ENCODE measurements around the gene GPR17.

The GPR17 gene, protein sequence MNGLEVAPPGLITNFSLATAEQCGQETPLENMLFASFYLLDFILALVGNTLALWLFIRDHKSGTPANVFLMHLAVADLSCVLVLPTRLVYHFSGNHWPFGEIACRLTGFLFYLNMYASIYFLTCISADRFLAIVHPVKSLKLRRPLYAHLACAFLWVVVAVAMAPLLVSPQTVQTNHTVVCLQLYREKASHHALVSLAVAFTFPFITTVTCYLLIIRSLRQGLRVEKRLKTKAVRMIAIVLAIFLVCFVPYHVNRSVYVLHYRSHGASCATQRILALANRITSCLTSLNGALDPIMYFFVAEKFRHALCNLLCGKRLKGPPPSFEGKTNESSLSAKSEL

DNA sequence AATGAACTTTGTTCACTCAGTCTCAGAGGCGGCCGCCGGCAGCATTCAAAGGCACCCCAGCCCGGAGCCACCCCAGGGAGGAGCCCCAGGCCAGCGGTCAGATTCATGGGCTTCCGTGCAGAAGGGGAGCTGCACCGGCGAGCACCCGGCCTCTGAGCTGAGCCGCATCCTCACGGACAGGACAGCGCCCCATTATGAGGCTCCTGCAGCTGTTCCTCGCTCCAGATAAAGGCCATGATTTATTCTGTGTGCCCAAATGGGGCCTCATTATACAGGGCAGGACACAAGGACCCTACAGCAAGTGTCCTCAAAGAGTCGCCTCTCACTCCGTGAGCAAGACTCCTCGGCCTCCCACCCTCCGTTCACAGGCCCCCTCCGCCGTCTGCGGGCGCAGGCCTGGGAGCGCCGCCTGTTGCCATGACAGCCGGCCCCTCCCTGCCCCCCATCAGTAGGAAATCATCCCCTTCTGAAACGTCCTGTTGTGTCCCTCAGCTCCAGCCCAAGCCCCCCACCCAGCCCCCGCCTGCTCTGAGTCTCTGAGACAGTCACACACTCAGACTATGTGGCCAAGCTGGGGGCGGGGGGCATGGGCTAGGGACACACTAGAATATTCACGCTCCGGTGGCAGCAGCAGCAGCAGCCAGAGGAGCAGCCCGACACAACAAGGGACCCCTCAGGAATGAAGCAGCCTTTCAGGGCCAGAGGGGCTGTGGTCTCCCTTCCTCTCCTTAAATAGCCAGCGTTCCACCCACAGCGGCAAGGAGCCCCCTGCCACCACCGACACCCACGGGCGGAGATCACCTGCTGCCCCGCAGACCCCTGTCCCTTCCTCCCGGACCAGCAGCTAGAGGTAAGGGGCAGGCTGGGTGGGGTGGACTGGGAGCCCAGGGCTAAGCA, at the start of gene GPR17:
GPR17 (plus strand) TSS at position 759 of the 897 bp plus-strand sequence. CDS start 4,583 bp downstream, outside the sequence.
- no peak for DNase-seq (ENCODE audit: insufficient read length, low spot score)
- no peak for FAIRE-seq

DNA sequence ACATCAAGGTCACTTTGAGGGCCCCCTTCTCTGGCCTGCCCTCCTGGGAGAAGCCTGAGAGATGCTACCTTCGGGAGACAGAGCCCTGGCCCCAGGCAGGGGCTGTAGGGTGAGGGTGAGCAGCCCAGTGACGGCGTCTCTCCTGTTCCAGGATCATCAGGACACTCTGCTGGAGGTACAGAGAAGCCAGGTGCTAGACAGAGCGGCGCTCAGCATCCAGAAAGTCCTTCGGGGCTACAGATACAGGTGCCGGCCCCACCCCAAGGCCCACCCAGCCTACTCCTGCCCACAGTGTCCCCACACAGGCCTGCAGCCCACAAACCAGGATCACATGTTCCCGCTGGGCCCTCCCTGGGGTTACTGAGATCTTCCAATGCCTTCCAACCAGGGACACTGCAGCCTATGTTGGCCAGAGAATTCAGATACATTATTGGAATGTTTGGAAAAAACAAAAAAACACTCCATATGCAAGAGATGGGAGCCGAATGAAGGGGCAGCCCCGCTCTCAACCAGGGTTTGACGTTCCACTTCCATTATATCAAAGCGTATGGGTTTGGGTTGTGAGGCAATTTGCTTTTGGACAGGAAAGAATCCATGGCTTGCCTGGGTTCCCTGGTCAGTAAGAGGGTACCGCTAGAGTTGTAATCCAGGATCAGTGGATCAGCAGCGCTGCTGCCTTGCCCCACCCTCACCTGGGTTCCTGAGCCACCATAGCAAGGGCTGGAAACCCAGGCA, 49.5 kb upstream of the GPR17 start:
- DNase-seq (ENCODE audit: insufficient read length, low spot score), result no peak
- FAIRE-seq, result no peak
- no peak for TF ChIP-seq POLR2A (IDR thresholded peaks at IDR 0.05; ENCODE audit: low read depth, low read length)

More for the DNA sequence above, at the start of gene GPR17:
- no peak for TF ChIP-seq POLR2A (IDR thresholded peaks at IDR 0.05; ENCODE audit: low read depth, low read length)

DNA sequence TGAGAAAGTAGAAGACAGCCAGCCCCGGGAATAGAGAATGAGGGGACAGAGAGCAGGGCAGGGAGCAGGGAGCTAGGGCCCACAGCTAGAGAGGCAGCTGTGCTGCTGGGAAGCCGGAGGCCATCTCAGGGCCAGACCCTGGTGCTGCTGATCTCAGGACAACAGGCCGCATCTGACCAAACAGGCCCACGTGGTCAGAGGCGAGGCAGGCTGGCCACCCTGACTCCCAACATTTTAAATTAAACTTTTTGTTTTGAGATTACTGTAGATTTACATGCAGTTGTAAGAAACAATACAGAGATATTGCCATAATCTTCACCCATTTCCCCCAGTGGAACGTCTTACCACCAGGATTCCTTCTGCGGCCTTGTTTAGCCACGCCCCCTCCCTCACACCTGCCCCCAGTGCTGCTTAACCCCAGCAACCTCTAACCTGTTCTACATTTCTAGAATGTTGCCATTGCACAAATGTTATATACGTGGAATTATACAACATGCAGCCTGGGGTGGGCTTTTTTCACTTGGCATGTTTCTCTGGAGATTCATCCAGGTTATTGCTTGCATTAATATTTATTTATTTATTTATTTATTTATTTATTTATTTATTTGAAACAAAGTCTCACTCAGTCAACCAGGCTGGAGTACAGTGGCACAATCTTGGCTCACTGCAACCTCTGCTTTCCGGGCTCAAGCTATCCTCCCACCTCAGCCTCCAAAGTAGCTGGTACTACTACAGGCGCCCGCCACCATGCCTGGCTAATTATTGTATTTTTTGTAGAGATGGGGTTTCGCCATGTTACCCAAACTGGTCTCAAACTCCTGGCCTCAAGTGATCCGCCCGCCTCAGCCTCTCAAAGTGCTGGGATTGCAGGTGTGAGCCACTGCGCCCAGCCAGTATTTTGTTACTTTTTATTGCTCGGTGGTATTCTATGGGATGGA, 48.6 kb upstream of the GPR17 start:
- DNase-seq (ENCODE audit: insufficient read length, low spot score) (no peak), FAIRE-seq (no peak)
- no peak for TF ChIP-seq POLR2A (IDR thresholded peaks at IDR 0.05; ENCODE audit: low read depth, low read length)

DNA sequence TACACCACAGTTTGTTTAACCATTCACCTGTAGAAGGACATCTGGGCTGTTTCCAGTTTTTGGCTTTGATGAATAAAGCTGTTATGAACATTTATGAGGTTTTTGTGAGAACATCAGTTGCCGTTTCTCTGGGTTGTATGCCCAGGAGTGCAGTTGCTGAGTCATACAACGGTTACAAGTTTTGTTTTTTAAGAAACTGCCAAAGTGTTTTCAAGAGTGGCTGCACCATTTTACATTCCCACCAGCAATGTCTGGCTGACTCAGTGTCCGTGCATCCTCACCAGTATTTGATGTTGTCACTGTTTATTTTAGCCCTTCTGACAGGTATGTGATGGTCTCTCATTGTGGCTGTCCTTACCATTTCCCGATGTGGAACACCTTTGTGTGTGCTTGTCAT, 48.0 kb upstream of the GPR17 start:
- DNase-seq (ENCODE audit: insufficient read length, low spot score) (no peak), FAIRE-seq (peak; percentile 68)
- no peak for TF ChIP-seq POLR2A (IDR thresholded peaks at IDR 0.05; ENCODE audit: low read depth, low read length)

DNA sequence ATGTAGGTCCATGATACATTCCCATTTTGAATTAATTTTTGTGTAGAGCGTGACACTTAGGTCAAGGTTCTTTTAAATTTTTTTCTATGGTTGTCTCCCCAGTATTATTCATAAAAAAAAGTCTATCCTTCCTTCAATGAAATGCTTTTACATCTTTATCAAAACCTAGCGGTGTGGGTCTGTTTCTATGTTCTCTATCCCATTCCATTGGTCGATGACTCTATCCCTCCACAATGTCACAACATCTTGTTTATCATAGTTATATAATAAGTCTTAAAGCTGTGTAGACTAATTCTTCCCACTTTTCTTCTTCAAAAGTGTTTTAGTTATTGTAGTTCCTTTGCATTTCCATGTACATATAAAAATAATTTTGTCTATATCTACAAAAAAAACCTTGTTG, 47.2 kb upstream of the GPR17 start:
- no peak for TF ChIP-seq POLR2A (IDR thresholded peaks at IDR 0.05; ENCODE audit: low read depth, low read length)
- FAIRE-seq, result no peak
- DNase-seq (ENCODE audit: insufficient read length, low spot score), result no peak

DNA sequence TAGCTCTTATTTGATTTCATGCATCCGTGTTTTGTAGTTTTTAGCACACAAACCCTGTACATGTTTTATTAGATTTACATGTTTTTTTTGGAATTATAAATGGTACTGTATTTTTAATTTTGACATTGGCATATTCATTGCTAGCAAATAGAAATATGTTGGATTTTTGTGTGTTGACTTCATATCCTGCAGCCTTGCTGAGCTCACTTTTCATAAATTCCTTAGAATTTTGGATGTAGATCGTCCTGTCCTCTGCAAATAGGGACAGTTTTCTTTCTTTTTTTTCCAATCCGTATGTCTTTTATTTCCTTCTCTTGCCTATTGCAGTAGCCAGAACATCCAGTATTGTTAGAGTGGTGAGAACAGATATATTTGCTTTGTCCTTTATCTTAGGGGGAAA, 46.7 kb upstream of the GPR17 start:
- no peak for DNase-seq (ENCODE audit: insufficient read length, low spot score)

DNA sequence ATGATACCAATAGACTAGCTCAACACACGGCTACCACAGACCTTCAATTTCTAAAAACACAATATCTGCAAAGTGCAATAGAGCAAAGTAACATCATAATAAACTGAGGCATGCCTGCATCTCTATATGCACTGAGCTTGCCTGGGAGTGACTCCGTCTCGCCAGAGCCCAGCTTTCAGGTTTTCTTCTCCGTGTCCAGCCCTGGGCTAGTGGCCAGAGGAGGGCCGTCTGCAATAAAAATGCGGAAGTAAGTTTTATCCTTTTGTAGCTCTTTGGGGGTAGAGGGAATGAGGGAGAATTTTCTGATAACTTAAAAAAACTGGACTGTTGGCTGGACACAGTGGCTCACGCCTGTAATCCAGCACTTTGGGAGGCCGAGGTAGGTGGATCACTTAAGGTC, 41.0 kb upstream of the GPR17 start:
- FAIRE-seq (no peak), DNase-seq (ENCODE audit: insufficient read length, low spot score) (no peak)
- TF ChIP-seq POLR2A (IDR thresholded peaks at IDR 0.05; ENCODE audit: low read depth, low read length), result no peak

More for the DNA sequence above, 46.7 kb upstream of the GPR17 start:
- no peak for TF ChIP-seq POLR2A (IDR thresholded peaks at IDR 0.05; ENCODE audit: low read depth, low read length)
- FAIRE-seq, result no peak

DNA sequence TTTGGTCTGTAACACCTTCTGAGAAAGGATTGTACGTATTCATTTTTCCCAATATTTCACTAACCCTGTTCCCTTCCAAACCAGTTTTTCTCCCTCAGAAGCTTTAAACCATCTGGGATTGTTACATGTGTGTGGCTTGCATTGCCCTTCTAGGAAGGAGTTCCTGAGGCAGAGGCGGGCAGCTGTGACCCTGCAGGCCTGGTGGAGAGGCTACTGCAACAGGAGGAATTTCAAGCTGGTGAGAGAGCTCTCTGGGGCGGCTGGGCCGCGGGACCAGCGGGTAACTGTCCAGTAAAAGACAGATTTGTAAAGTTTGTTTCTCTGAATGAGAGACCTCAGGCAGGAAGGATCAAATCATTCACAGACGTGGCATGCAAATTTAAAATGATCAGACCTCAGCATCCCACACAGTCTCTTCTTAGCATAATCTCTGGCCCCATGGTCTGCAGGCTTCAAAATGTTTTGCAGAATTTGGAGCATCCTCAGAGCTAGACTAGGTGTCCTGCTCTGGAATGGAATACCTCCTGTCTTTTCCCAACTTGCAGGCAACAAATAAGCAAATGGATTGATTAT, 40.2 kb upstream of the GPR17 start:
- TF ChIP-seq POLR2A (IDR thresholded peaks at IDR 0.05; ENCODE audit: low read depth, low read length), result no peak
- FAIRE-seq, result no peak
- DNase-seq (ENCODE audit: insufficient read length, low spot score), result no peak

DNA sequence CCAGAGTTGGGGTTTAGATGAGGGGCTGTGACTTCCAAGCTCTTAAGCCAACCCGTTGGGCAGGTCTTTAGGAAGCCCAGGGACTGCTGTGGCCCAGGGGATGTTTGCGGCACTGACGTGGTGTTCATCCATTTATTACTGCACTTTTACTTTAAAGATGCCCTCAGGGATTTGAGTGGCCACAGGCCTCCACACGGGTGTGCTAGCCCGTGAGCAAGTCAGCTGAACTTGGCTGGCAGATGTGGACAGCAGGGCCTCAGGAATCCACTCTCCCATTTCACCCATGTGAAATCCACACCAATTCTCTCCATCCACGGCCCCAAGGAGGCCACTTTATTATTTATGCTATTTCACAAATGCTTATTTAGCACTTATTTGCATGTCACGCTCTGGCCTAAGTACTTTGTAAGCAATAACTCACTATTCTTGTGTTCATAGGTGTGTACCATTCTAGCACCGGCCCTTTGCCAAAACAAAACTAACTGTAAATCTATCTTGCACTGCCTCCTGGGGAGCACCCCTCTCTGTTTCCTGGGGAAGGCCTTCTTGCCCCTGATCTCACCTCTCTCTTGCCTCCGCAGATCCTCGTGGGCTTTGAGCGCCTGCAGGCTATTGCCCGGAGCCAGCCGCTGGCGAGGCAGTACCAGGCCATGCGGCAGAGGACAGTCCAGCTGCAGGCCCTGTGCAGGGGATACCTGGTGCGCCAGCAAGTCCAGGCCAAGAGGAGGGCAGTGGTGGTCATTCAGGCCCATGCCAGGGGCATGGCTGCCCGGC, 39.1 kb upstream of the GPR17 start:
- no peak for DNase-seq (ENCODE audit: insufficient read length, low spot score)
- no peak for FAIRE-seq
- TF ChIP-seq POLR2A (IDR thresholded peaks at IDR 0.05; ENCODE audit: low read depth, low read length), result no peak

DNA sequence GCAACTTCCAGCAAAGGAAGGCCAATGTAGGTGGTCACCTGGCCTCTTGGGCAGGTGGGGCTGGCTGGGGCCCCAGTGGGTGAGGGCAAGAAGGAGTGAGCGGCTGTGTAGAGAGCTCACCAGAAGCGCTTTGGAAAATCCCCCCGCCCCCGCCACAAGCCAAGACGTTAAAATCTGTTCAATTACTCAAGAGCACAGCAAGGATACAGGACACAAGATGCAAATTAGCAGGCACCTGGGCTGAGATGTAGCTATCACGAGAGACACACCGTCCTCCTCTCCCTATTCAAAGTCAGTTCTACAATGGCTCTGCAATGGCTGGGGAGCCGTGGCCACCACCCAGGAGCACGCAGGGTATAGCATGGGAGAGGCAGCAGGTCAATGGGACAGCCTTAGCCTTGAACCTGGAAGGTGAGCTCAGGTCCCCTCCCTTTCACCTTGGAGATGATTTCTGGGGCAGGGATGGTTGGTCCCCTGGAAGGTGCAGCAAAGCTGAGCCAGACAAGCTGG, 38.5 kb upstream of the GPR17 start:
- TF ChIP-seq POLR2A (IDR thresholded peaks at IDR 0.05; ENCODE audit: low read depth, low read length), result no peak
- no peak for FAIRE-seq
- no peak for DNase-seq (ENCODE audit: insufficient read length, low spot score)

DNA sequence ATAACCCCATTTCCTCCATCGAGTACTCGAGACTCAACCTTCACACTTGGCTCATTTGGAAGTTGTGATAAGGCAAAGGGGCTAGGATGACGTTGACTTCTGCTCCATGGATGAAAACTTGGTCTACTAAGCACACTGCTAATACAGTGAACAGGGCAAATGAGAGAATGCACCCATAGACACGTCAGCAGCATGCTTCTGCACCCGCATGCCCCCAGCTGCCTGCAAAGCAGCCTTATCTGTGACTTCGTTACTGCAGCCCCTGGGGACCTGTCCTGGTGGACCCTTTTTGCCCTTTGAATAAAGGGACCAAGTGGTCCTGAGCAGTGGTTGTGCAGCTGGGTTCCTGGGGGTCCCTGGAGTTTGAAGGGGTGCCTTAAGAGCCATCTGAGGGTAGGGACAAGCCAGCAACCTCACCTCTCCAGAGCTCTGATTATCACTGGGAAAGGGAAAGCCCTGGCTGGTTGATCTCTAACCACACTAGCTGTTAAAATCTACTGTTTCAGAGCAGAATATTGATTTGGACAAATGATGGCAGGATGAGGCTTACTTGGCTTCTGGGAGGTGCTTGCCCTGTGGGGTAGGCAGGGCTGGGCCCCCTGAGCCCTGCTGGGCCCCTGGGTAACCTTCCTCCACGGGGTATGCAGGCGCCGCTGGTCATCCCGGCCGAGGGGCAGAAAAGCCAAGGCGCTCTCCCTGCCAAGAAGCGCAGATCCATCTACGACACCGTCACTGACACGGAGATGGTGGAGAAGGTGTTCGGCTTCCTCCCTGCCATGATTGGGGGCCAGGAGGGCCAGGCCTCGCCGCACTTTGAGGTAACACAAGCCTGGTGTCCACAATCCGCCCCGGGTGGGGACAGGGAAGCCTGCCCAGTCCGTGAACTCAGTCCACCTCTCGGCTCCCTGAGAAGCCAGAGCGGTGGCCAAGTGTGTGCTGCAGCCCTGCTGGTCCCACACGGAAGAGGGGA, 37.6 kb upstream of the GPR17 start:
- FAIRE-seq, result no peak
- DNase-seq (ENCODE audit: insufficient read length, low spot score), result no peak
- TF ChIP-seq POLR2A (IDR thresholded peaks at IDR 0.05; ENCODE audit: low read depth, low read length), result no peak

Measured in H54 (cell line).